SK-N-SH (cell line): ENCODE measurements around the gene SCARF2. TPM values are rescaled to one million over a fixed set of nuclear protein-coding genes. Genes with fewer than 3 reads are reported as not detected.

ENCODE experiments used
- CTCF ChIA-PET: fragments of 300-600, 350-600 bp; formaldehyde crosslinking; extraction: SDS; loops from one replicate; lab custom pipeline; 2021; lab: Yijun Ruan, JAX
- POLR2A ChIA-PET: fragments of 350-600 bp; sonication (Branson Sonifier 250); formaldehyde crosslinking; extraction: SDS; loops from one replicate; lab custom pipeline; 2020; ENCODE audit warnings: antibody characterized with exemption, inconsistent platforms; lab: Yijun Ruan, JAX
- DNase-seq: peaks from one replicate; pipeline ENCODE4 v3.0.0; 2012
- H2AFZ ChIP-seq: fragments of 200-600 bp; sonication (generic); 2 replicates; pipeline ENCODE4 v1.8.1; 2016; ENCODE audit warnings: antibody characterized with exemption, mild to moderate bottlenecking, low read depth
- H3F3A ChIP-seq: fragments of 200-600 bp; sonication (generic); replicated peaks from 2 replicates; pipeline ENCODE3; 2016; ENCODE audit warnings: antibody characterized with exemption, mild to moderate bottlenecking; ENCODE audit not compliant: insufficient read depth
- H3K27ac ChIP-seq, 2 experiments: fragments of 200-500 bp in 1 of 2; fragments of 200-600 bp in 1 of 2; sonication (Bioruptor generic) in 1 of 2; sonication (generic), shearing (Covaris generic) in 1 of 2; 2 replicates each; pipeline versions ENCODE4 v1.5.1 to v1.6.1; 2014 to 2016; ENCODE audit warnings: low read depth in 2 of 2, inconsistent platforms in 1 of 2, low read length in 1 of 2, mild to moderate bottlenecking in 1 of 2, mixed read lengths in 1 of 2
- H3K27me3 ChIP-seq: fragments of 200-600 bp; sonication (generic), shearing (Covaris generic); 2 replicates; pipeline ENCODE4 v1.6.1; 2016; ENCODE audit warnings: mixed run types; ENCODE audit not compliant: insufficient read depth
- H3K36me3 ChIP-seq, 2 experiments: fragments of 200-500 bp in 1 of 2; fragments of 200-600 bp in 1 of 2; sonication (Bioruptor generic) in 1 of 2; sonication (generic) in 1 of 2; replicated peaks in 1 of 2; 2 replicates each; pipeline versions ENCODE3 to v1.5.1; 2014 to 2016; ENCODE audit warnings: low read length in 1 of 2, mild to moderate bottlenecking in 1 of 2; ENCODE audit not compliant: insufficient read depth in 2 of 2, control insufficient read depth in 1 of 2
- H3K4me1 ChIP-seq, 2 experiments: fragments of 200-500 bp in 1 of 2; fragments of 200-600 bp in 1 of 2; sonication (Bioruptor generic) in 1 of 2; sonication (generic), shearing (Covaris generic) in 1 of 2; 2 replicates each; pipeline versions ENCODE4 v1.5.1 to v1.6.1; 2014 to 2016; ENCODE audit warnings: low read depth in 1 of 2, low read length in 1 of 2, mixed run types in 1 of 2; ENCODE audit not compliant: insufficient read depth in 2 of 2, control insufficient read depth in 1 of 2
- H3K4me2 ChIP-seq: fragments of 200-600 bp; sonication (generic), shearing (Covaris generic); 2 replicates; pipeline ENCODE4 v1.6.1; 2017; ENCODE audit warnings: mixed run types
- H3K4me3 ChIP-seq, 2 experiments: fragments of 200-500 bp in 1 of 2; fragments of 200-600 bp in 1 of 2; sonication (Bioruptor generic) in 1 of 2; sonication (generic), shearing (Covaris generic) in 1 of 2; 2 replicates each; pipeline versions ENCODE4 v1.5.1 to v1.8.1; 2014 to 2016; ENCODE audit warnings: low read depth in 2 of 2, inconsistent platforms in 1 of 2, low read length in 1 of 2, mild to moderate bottlenecking in 1 of 2, mixed read lengths in 1 of 2, moderate library complexity in 1 of 2
- H3K79me2 ChIP-seq: fragments of 200-600 bp; sonication (generic); 2 replicates; pipeline ENCODE4 v1.8.1; 2017; ENCODE audit warnings: mild to moderate bottlenecking; ENCODE audit not compliant: insufficient read depth
- H3K9ac ChIP-seq: fragments of 200-600 bp; sonication (generic); 2 replicates; pipeline ENCODE4 v1.6.1; 2017; ENCODE audit warnings: mixed run types
- H3K9me2 ChIP-seq: fragments of 200-600 bp; sonication (generic); 2 replicates; pipeline ENCODE4 v1.6.1; 2017; ENCODE audit warnings: mixed run types
- H3K9me3 ChIP-seq: fragments of 200-600 bp; sonication (generic); 2 replicates; pipeline ENCODE4 v1.6.1; 2017; ENCODE audit warnings: mixed run types, mild to moderate bottlenecking, moderate library complexity
- H4K20me1 ChIP-seq: fragments of 200-600 bp; sonication (generic); 2 replicates; pipeline ENCODE4 v1.6.1; 2017; ENCODE audit warnings: mild to moderate bottlenecking, mixed run types; ENCODE audit not compliant: insufficient read depth
- CHD2 ChIP-seq: fragments of 150-350 bp; IDR thresholded peaks from 2 replicates; pipeline ENCODE4 v1.6.1; 2018; ENCODE audit warnings: low read length; ENCODE audit not compliant: partially characterized antibody
- CTCF ChIP-seq: fragments of 200-600 bp; sonication (generic); IDR thresholded peaks from 2 replicates; pipeline ENCODE4 v1.6.1; 2017; ENCODE audit warnings: antibody characterized with exemption, mild to moderate bottlenecking, moderate library complexity
- ELF1 ChIP-seq: IDR thresholded peaks from 2 replicates; pipeline ENCODE4 v1.4.0; 2012
- EP300 ChIP-seq, 2 experiments: IDR thresholded peaks; 2 replicates each; pipeline versions ENCODE4 v1.4.0 to v1.6.1; 2012; ENCODE audit warnings: borderline replicate concordance in 1 of 2, low read depth in 1 of 2, low read length in 1 of 2
- FOSL2 ChIP-seq: IDR thresholded peaks from 2 replicates; pipeline ENCODE4 v1.4.0; 2012; ENCODE audit warnings: low read depth, mild to moderate bottlenecking, moderate library complexity, borderline replicate concordance
- GABPA ChIP-seq: IDR thresholded peaks from 2 replicates; pipeline ENCODE4 v1.4.0; 2012; ENCODE audit warnings: low read depth, mild to moderate bottlenecking
- JUND ChIP-seq: IDR thresholded peaks from 2 replicates; pipeline ENCODE4 v1.4.0; 2012
- MAX ChIP-seq: IDR thresholded peaks from 2 replicates; pipeline ENCODE4 v1.4.0; 2012; ENCODE audit warnings: low read depth
- NFIC ChIP-seq: IDR thresholded peaks from 2 replicates; pipeline ENCODE4 v1.4.0; 2012; ENCODE audit warnings: borderline replicate concordance
- NRF1 ChIP-seq: IDR thresholded peaks from 2 replicates; pipeline ENCODE4 v1.6.1; 2012; ENCODE audit warnings: low read depth, mild to moderate bottlenecking, low read length
- PBX3 ChIP-seq: IDR thresholded peaks from 2 replicates; pipeline ENCODE4; 2012
- POLR2AphosphoS5 ChIP-seq: IDR thresholded peaks from 2 replicates; pipeline ENCODE4 v1.6.1; 2012; ENCODE audit warnings: low read depth, low read length
- REST ChIP-seq: IDR thresholded peaks from 2 replicates; pipeline ENCODE4 v1.6.1; 2012; ENCODE audit warnings: mild to moderate bottlenecking, low read depth, low read length, moderate library complexity
- RXRA ChIP-seq: IDR thresholded peaks from 2 replicates; pipeline ENCODE4 v1.4.0; 2012; ENCODE audit warnings: low read depth, mild to moderate bottlenecking, borderline replicate concordance
- SMC3 ChIP-seq: IDR thresholded peaks from 2 replicates; pipeline ENCODE4 v1.6.1; 2012; ENCODE audit warnings: low read depth, low read length, improper control_type of control experiment
- TAF1 ChIP-seq: IDR thresholded peaks from 2 replicates; pipeline ENCODE4 v1.6.1; 2012; ENCODE audit warnings: low read depth, mild to moderate bottlenecking, low read length, moderate library complexity, borderline replicate concordance
- USF2 ChIP-seq: fragments of 150-350 bp; IDR thresholded peaks from 2 replicates; pipeline ENCODE4 v1.6.1; 2017; ENCODE audit warnings: antibody characterized with exemption, low read length, low read depth, borderline replicate concordance
- YY1 ChIP-seq: IDR thresholded peaks from 2 replicates; pipeline ENCODE4 v1.4.0; 2012; ENCODE audit warnings: low read depth, mild to moderate bottlenecking
- WGBS: methylation state at CpG from one replicate; pipeline ENCODE4 v1.1.6; 2017; ENCODE audit warnings: low lambda C conversion rate; 5-methylcytosine and 5-hydroxymethylcytosine counted together
- polyA plus RNA-seq, 3 experiments: library from polyadenylated mRNA; depleted of rRNA; stranded (reverse); fragments of >200 nt; gene quantifications; 2 replicates each; pipeline ENCODE4 v1.2.3, GENCODE V29; 2012

The SCARF2 gene
- polyA plus RNA-seq, 1 of the 3 experiments (the other 2 are of a cell fraction), result 49.0 TPM

GRCh38 chr22:20400606-20401375 is 36.8 kb downstream of the SCARF2 start:
- H3K4me2 ChIP-seq, result no peak overlapping the region
- no peak overlapping the region for H3K9ac ChIP-seq
- peaks cover 0 to 29% of the 10 kb centered on the region in 2 experiments for H3K36me3 ChIP-seq
- no peaks in the 10 kb centered on the region for H3K27me3 ChIP-seq
- H3K9me3 ChIP-seq, result no peaks in the 10 kb centered on the region
- H3K9me2 ChIP-seq, result no peaks in the 10 kb centered on the region
- H2AFZ ChIP-seq, result no peak overlapping the region
- H3K4me1 ChIP-seq, result peaks cover 0 to 2% of the 10 kb centered on the region in 2 experiments; a peak in 2 of 4 replicates
- H3K4me3 ChIP-seq, result no peak overlapping the region
- H3K79me2 ChIP-seq, result peaks cover 29% of the 10 kb centered on the region
- WGBS, result 96% methylated on average over 6 of the region's 15 CpGs
- no peaks in the 10 kb centered on the region for H3F3A ChIP-seq
- no peak for DNase-seq
- POLR2A ChIA-PET, result no interaction called here
- no peak for TF ChIP-seq TAF1
- CTCF ChIA-PET, result no interaction called here
- H4K20me1 ChIP-seq, result no peaks in the 10 kb centered on the region; the same call in 1 of the 2 replicates
- H3K27ac ChIP-seq, result no peak overlapping the region

- no peaks in the 10 kb centered on the region for H3F3A ChIP-seq
- H3K4me3 ChIP-seq, result no peak overlapping the region
- peaks cover 4 to 9% of the 10 kb centered on the region in 2 experiments; a peak in 3 of 4 replicates for H3K4me1 ChIP-seq
- 94% methylated on average over 4 of the region's 4 CpGs for WGBS
- H2AFZ ChIP-seq, result no peak overlapping the region
- ChIA-PET CTCF (interaction anchor here (1.5 kb wide), 1 partner anchor 56 kb away, joined by 4 read pairs; no protein-coding TSS in a partner anchor), POLR2A (no interaction called here)
- H3K27me3 ChIP-seq, result no peaks in the 10 kb centered on the region
- DNase-seq, result no peak
- H3K9ac ChIP-seq, result no peak overlapping the region
- H3K9me2 ChIP-seq, result no peaks in the 10 kb centered on the region
- H3K4me2 ChIP-seq, result no peak overlapping the region
- peaks cover 0 to 22% of the 10 kb centered on the region in 2 experiments for H3K36me3 ChIP-seq
- H4K20me1 ChIP-seq, result no peaks in the 10 kb centered on the region; the same call in 1 of the 2 replicates
- no peaks in the 10 kb centered on the region for H3K9me3 ChIP-seq
- H3K79me2 ChIP-seq, result peaks cover 37% of the 10 kb centered on the region
- H3K27ac ChIP-seq, result no peak overlapping the region
- TF ChIP-seq GABPA (no peak), EP300 (IDR thresholded peaks at IDR 0.05; ENCODE audit: borderline replicate concordance in 1 of 2, low read depth in 1 of 2, low read length in 1 of 2) (no peak), JUND (no peak), SMC3 (no peak), YY1 (no peak), REST (no peak), ELF1 (no peak), RXRA (no peak), TAF1 (no peak), NRF1 (no peak), FOSL2 (no peak), MAX (no peak), PBX3 (no peak), CTCF (no peak), CHD2 (no peak), USF2 (no peak), NFIC (no peak), POLR2AphosphoS5 (no peak)
Observed at GRCh38 chr22:20399866-20400605, 37.6 kb downstream of the SCARF2 start.
